Panc1 (cell line): ENCODE measurements around the gene SMIM43. TPM values are rescaled to one million over a fixed set of nuclear protein-coding genes. Genes with fewer than 3 reads are reported as not detected.

Experiments
- ATAC-seq: fragments of 200-7000 bp; cut with Tn5 transposase; 2 replicates; pipeline ENCODE4 v1.9.1; 2020; ENCODE audit warnings: mild to moderate bottlenecking, moderate library complexity
- BruUV-seq: library from RNA; stranded (reverse); fragments of 400-500 nt; replicated peaks from 2 replicates; lab custom pipeline; 2021; lab: Mats Ljungman, UMichigan
- CTCF ChIA-PET: fragments of 300-600 bp; sonication (Branson Sonifier 250); formaldehyde crosslinking; loops from one replicate; lab custom pipeline; 2022; ENCODE audit warnings: antibody characterized with exemption; lab: Charles Lee
- POLR2A ChIA-PET: fragments of 300-600 bp; sonication (Branson Sonifier 250); formaldehyde crosslinking; loops from one replicate; lab custom pipeline; 2022; ENCODE audit warnings: antibody characterized with exemption; lab: Charles Lee
- DNase-seq: peaks from one replicate; pipeline ENCODE4 v3.0.0-alpha.2; 2010; ENCODE audit warnings: low read depth, low spot score
- H3K27ac ChIP-seq: 2 replicates; pipeline ENCODE4 v1.5.1; 2011; ENCODE audit warnings: mild to moderate bottlenecking, low read length, inconsistent platforms
- H3K27me3 ChIP-seq: fragments of 200-500 bp; sonication (Bioruptor generic); 2 replicates; pipeline ENCODE4 v1.6.0; 2014; ENCODE audit warnings: low read length, inconsistent platforms; ENCODE audit not compliant: control insufficient read depth, insufficient read depth
- H3K36me3 ChIP-seq: fragments of 200-500 bp; sonication (Bioruptor generic); 2 replicates; pipeline ENCODE4 v1.5.1; 2014; ENCODE audit warnings: inconsistent platforms, mild to moderate bottlenecking, low read length, moderate library complexity; ENCODE audit not compliant: control insufficient read depth, insufficient read depth
- H3K4me1 ChIP-seq: 2 replicates; pipeline ENCODE4 v1.5.1; 2011; ENCODE audit warnings: inconsistent platforms, mild to moderate bottlenecking, low read length, moderate library complexity; ENCODE audit not compliant: control insufficient read depth, insufficient read depth
- H3K4me3 ChIP-seq, 2 experiments: 2 replicates each; pipeline ENCODE4 v1.5.1; 2011 to 2012; ENCODE audit warnings: low read depth in 2 of 2, low read length in 2 of 2, mild to moderate bottlenecking in 2 of 2, inconsistent platforms in 1 of 2, moderate library complexity in 1 of 2
- H3K9me3 ChIP-seq: fragments of 200-500 bp; sonication (Bioruptor generic); 2 replicates; pipeline ENCODE4 v1.5.1; 2014; ENCODE audit warnings: low read depth, mild to moderate bottlenecking, inconsistent platforms, low read length, moderate library complexity; ENCODE audit not compliant: control insufficient read depth, insufficient read depth
- CTCF ChIP-seq: fragments of 450-650 bp; IDR thresholded peaks from 2 replicates; pipeline ENCODE4 v1.5.1; 2017; ENCODE audit warnings: mild to moderate bottlenecking
- POLR2AphosphoS5 ChIP-seq: IDR thresholded peaks from 2 replicates; pipeline ENCODE4 v1.6.1; 2012; ENCODE audit warnings: mild to moderate bottlenecking, low read depth, low read length, moderate library complexity
- REST ChIP-seq, 2 experiments: IDR thresholded peaks; 2 replicates each; pipeline ENCODE4 v1.6.1; 2011 to 2012; ENCODE audit warnings: low read depth in 2 of 2, control low read depth in 1 of 2, low read length in 1 of 2, mild to moderate bottlenecking in 1 of 2, moderate library complexity in 1 of 2; ENCODE audit not compliant: insufficient read depth in 1 of 2
- SIN3A ChIP-seq: IDR thresholded peaks from 2 replicates; pipeline ENCODE4 v1.6.1; 2012; ENCODE audit warnings: low read depth, mild to moderate bottlenecking, low read length, moderate library complexity, borderline replicate concordance; ENCODE audit not compliant: insufficient read depth
- TCF7L2 ChIP-seq: IDR thresholded peaks from 2 replicates; pipeline ENCODE4 v1.6.1; 2011; ENCODE audit warnings: mild to moderate bottlenecking, low read depth, low read length, inconsistent platforms
- in situ Hi-C: cut with HindIII; loops from 2 replicates; pipeline ENCODE4 v1.10.0; 2016; ENCODE audit warnings: low sequenced_read_pairs, low pct_unique_long_range_greater_than_20kb
- intact Hi-C: fragments of 100-400 bp; cut with micrococcal nuclease; formaldehyde crosslinking; loops from one replicate; pipeline ENCODE4 v1.10.0; 2022; ENCODE audit not compliant: unreplicated experiment
- total RNA-seq: library from RNA; stranded (reverse); gene quantifications from one replicate; pipeline ENCODE4 v1.2.1, GENCODE V29; 2021; ENCODE audit not compliant: unreplicated experiment

Gene SMIM43
- total RNA-seq, 1 experiment from 2014 or later = not detected

GRCh38 chr4:121796283-121796682 is 31.3 kb upstream of the SMIM43 start:
- H3K4me1 ChIP-seq = no peaks in the 10 kb centered on the region; the same call in 1 of the 2 replicates
- no peaks in the 10 kb centered on the region for H3K9me3 ChIP-seq
- no peak overlapping the region for H3K27ac ChIP-seq
- peaks cover 3% of the 10 kb centered on the region; the same call in 1 of the 2 replicates for H3K27me3 ChIP-seq
- H3K36me3 ChIP-seq = 0 out of 2 replicates have a peak, but pooled peaks cover 2% of the 10 kb centered on the region
- ChIA-PET CTCF (no interaction called here), POLR2A (no interaction called here)
- in situ Hi-C loops = no loop called here
- TF ChIP-seq CTCF (no peak), SIN3A (no peak), TCF7L2 (no peak), POLR2AphosphoS5 (no peak), REST (IDR thresholded peaks at IDR 0.05; ENCODE audit: insufficient read depth in 1 of 2, low read depth in 2 of 2, low read length in 1 of 2) (no peak)
- no TSS peak for BruUV-seq
- H3K4me3 ChIP-seq = no peak overlapping the region
- DNase-seq = no peak
- ATAC-seq = no peak
- intact Hi-C loops = no loop called here

GRCh38 chr4:121794505-121795188 is 29.7 kb upstream of the SMIM43 start:
- H3K27me3 ChIP-seq = peaks cover 5% of the 10 kb centered on the region
- no peak for DNase-seq
- BruUV-seq = no TSS peak
- ChIA-PET CTCF (no interaction called here), POLR2A (no interaction called here)
- ATAC-seq = no peak
- in situ Hi-C loops = no loop called here
- TF ChIP-seq TCF7L2 (no peak), SIN3A (no peak), POLR2AphosphoS5 (no peak), CTCF (no peak), REST (IDR thresholded peaks at IDR 0.05; ENCODE audit: insufficient read depth in 1 of 2, low read depth in 2 of 2, low read length in 1 of 2) (no peak)
- H3K4me3 ChIP-seq = no peak overlapping the region
- intact Hi-C loops = no loop called here
- H3K27ac ChIP-seq = no peak overlapping the region
- H3K4me1 ChIP-seq = no peaks in the 10 kb centered on the region; the same call in 1 of the 2 replicates
- no peaks in the 10 kb centered on the region for H3K9me3 ChIP-seq
- H3K36me3 ChIP-seq = no peaks in the 10 kb centered on the region
